Stimulated activated CD8-positive, alpha-beta memory T cell treated with anti-CD3 and anti-CD28 coated beads, Interleukin-4, amount 100 ng/mL, for 24 hours (primary cell): ENCODE measurements around the gene MGAT2.
"Not testable (repeated sequence)": the region's sequence is repeated elsewhere in the genome, so short reads cannot be mapped to it uniquely, and the experiment has no call there.

Source experiments
- DNase-seq: peaks from one replicate; pipeline ENCODE4 v3.0.0-alpha.2; 2020; ENCODE audit warnings: low read depth

Gene MGAT2

GRCh38 chr14:49612671-49613070 is 7.9 kb upstream of the MGAT2 start:
- no peak for DNase-seq

GRCh38 chr14:49614196-49614595 is 6.4 kb upstream of the MGAT2 start:
- no peak for DNase-seq

DNA sequence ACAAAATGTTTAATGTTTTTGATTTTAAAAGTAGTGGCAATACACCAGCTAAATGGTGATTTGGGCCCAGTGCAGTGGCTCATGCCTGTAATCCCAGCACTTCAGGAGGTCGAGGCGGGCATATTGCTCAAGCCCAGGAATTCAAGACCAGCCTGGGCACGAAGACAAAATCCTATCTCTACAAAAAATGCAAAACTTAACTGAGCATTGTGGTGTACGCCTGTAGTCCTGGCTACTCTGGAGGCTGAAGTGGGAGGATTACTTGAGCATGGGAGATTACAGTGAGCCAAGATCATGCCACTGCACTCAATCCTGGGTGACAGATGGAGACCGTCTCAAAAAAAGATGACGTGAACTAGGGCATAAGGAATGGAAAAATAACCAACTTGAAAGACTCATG is 4.8 kb upstream of the MGAT2 start:
- no peak for DNase-seq

- no peak for DNase-seq
Observed at GRCh38 chr14:49617852-49618519, 2.6 kb upstream of the MGAT2 start.

- DNase-seq, result not testable (repeated sequence)
Observed at GRCh38 chr14:49619273-49619672, 1.3 kb upstream of the MGAT2 start.

GRCh38 chr14:49619730-49620129 is 869 bp upstream of the MGAT2 start:
- DNase-seq, result no peak

- DNase-seq, result peak; percentile 49
Observed at GRCh38 chr14:49621114-49621881, 699 bp downstream of the MGAT2 start.

- DNase-seq, result no peak
Observed at GRCh38 chr14:49622022-49622607, 1.5 kb downstream of the MGAT2 start.

GRCh38 chr14:49623387-49623786 is 2.8 kb downstream of the MGAT2 start:
- DNase-seq, result no peak

GRCh38 chr14:49623941-49624839 is 3.6 kb downstream of the MGAT2 start:
- DNase-seq, result no peak

GRCh38 chr14:49633640-49634546 is 13.3 kb downstream of the MGAT2 start:
- peak; percentile 91 for DNase-seq

DNA sequence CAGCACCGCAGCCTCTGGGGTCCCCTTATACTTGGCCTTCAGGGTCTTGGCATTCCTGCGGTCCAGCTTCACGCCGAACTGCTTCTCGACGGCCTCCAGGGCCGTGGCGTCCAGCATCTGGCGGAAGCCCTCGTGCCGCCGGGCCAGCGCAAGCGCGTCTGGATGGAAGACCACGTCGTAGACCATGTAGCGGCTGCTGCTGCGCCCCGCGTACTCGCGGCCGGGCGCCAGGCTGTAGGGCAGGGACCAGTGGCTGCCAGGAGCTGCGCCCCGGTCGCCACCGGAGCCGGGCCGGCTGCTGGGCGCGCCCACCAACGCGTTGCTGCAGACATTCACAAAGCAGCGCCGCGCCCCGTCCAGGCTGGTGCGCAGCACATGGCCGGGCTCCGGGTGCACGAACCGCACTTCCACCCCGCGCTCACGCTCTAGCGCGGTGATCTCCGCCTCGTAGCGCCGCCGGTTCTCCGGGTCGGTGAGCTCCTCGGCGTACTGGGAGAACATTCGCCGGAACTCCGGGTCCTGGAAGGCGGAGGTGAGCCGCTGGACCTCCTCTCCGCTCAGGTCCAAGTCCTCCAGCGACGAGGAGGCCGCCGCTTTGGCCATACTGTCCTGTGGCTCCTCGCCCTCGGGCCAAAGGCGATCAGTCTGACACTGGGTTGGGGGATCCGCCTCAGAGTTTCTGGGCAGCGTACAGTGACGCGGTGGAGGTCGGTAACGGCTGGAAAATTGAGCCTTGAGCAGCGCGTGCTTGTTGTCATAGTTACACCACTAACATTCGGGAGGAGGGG is 14.1 kb downstream of the MGAT2 start, which contains the start of gene DNAAF2:
Gene DNAAF2 (minus strand): TSS at position 698 of the 788 bp plus-strand sequence. CDS start 95 bp downstream, at position 603.
- DNase-seq, result peak; percentile 32

- DNase-seq, result no peak
Observed at GRCh38 chr14:49636866-49637265, 16.3 kb downstream of the MGAT2 start.

DNA sequence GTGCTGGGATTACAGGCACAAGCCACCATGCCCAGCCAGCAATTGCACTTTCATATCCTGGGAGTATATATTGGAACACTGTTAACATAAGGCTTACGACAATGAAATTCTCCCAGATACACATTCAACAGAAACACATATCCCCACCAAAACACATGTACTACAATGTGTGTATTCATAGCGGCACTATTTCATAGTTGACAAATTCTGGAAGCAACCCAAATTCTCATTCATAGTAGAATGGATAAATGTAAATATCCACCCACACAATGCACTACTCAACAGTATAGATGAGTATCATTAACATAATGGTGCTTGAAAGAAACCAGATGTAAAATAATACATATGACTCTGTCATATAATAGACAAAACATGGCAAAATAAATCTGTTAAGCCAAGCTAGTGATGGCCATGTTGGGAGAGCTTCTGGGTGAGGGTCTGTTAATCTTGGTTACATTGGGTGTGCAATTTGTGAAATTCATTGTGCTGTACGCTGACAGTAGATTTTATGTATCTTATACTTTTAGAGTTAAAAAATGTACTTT is 17.0 kb downstream of the MGAT2 start:
- no peak for DNase-seq

DNA sequence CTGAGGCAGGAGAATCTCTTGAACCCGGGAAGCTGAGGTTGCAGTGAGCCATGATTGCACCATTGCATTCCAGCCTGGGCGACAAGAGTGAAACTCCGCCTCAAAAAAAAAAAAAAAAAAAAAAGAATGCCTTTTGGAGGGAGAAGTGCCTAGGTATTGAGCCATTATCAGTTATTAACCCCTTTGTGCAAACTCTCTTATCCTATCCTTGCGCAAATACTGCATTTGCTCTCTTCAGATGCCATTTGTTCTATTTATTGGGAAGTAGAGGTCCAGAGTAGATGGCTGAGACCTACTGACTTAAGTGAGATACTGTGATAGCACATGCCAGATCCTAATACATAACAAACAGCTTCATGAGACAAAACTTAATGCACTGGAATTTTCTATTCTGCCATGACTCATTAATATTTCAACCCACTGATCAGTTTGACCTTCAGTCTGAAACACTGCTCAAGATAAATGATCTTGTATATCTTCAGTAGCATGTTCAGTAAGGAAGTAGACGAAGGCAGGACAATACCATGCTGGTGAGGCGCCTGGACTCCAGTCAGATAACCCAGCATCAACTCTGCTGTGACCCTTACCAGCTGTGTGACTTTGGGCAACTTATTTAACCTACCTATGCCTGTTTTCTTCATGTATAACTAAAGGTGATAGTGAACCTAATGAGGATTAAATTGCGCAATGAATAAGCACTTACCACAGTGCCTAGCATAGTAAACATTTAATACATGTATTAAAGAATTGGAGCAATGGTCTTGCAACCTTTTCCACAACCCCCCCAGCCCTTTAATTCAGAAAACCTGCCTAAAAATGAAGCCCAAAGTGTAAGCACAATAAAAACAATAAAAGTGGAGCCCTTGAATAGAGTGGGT is 20.2 kb downstream of the MGAT2 start:
- no peak for DNase-seq

DNA sequence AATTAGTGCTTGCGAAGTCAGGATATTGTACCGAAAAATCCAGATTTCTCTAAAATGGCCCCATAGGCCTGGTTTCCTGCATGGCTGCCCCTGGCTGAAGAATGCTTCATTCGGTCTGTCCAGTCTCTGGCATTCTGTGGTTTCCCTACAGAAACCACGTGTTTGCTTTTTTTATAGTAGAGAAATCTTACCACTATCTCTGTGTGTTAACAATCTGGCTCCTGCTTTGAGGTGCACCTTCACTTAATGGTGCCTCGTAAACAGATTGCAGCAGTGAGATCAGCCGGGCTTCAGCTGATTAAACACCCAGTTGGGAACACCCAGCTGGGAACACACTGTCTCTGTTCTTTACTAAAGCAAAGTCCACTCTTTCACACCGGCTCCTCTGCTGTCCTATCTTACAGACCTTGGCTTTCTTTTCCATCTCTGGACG is 21.1 kb downstream of the MGAT2 start:
- no peak for DNase-seq

GRCh38 chr14:49642163-49642562 is 21.6 kb downstream of the MGAT2 start:
- no peak for DNase-seq

DNA sequence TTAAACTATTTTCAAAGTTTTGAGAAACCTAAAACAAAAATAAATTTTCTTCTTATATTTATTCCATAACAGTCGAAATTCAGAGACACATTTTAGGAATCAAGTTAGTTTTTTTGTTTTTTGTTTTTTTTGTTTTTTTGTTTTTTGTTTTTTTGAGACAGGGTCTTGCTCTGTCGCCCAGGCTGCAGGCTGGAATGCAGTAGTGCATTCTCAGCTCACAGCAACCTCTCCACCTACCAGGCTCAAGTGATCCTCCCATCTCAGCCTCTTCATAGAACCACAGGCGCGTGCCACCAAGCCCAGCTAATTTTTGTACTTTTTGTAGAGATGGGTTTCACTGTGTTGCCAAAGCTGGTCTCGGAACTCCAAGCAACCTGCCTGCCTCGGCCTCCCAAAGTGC is 32.9 kb downstream of the MGAT2 start:
- no peak for DNase-seq

- DNase-seq, result no peak
Observed at GRCh38 chr14:49654511-49654910, 33.9 kb downstream of the MGAT2 start.
